H9 (cell line): ENCODE data around the gene MORN5. TPM values are rescaled to one million over a fixed set of nuclear protein-coding genes. Genes with fewer than 3 reads are reported as not detected.
A peak's percentile ranks its signal among the peaks of the same experiment; 100 is the strongest.

Experiments used
- DNase-seq: peaks from one replicate; pipeline ENCODE4 v3.0.0-alpha.2; 2017
- H2AFZ ChIP-seq: one replicate; pipeline ENCODE4 v1.6.1; 2013; ENCODE audit warnings: mild to moderate bottlenecking, low read length, control low read depth, moderate library complexity
- H2AK5ac ChIP-seq: 2 replicates; pipeline ENCODE4 v1.6.1; 2013; ENCODE audit warnings: low read length, control low read depth, mixed read lengths; ENCODE audit not compliant: insufficient read length
- H2BK120ac ChIP-seq: one replicate; pipeline ENCODE4 v1.6.1; 2013; ENCODE audit warnings: low read depth, mild to moderate bottlenecking, low read length, control low read depth, inconsistent platforms; ENCODE audit not compliant: poor library complexity, severe bottlenecking
- H2BK12ac ChIP-seq: 2 replicates; pipeline ENCODE4 v1.6.1; 2013; ENCODE audit warnings: low read length, control low read depth, mixed read lengths, low read depth; ENCODE audit not compliant: insufficient read length
- H2BK15ac ChIP-seq: 2 replicates; pipeline ENCODE4 v1.6.1; 2013; ENCODE audit warnings: low read depth, low read length, control low read depth
- H2BK20ac ChIP-seq: one replicate; pipeline ENCODE4 v1.6.1; 2013; ENCODE audit warnings: low read depth, mild to moderate bottlenecking, low read length, control low read depth, inconsistent platforms; ENCODE audit not compliant: poor library complexity, severe bottlenecking
- H2BK5ac ChIP-seq: 2 replicates; pipeline ENCODE4 v1.6.1; 2013; ENCODE audit warnings: low read length, control low read depth, mixed read lengths; ENCODE audit not compliant: insufficient read length
- H3K14ac ChIP-seq: 2 replicates; pipeline ENCODE4 v1.6.1; 2013; ENCODE audit warnings: low read length, control low read depth; ENCODE audit not compliant: insufficient read depth
- H3K18ac ChIP-seq: 2 replicates; pipeline ENCODE4 v1.6.1; 2013; ENCODE audit warnings: low read depth, mild to moderate bottlenecking, mixed read lengths, low read length, control low read depth; ENCODE audit not compliant: insufficient read length
- H3K23ac ChIP-seq: 2 replicates; pipeline ENCODE4 v1.6.1; 2013; ENCODE audit warnings: low read length, control low read depth, mixed read lengths, low read depth; ENCODE audit not compliant: insufficient read length
- H3K23me2 ChIP-seq: 2 replicates; pipeline ENCODE4 v1.6.1; 2013; ENCODE audit warnings: low read depth, mild to moderate bottlenecking, mixed read lengths, low read length, control low read depth; ENCODE audit not compliant: insufficient read length, poor library complexity, severe bottlenecking
- H3K27ac ChIP-seq: 2 replicates; pipeline ENCODE4 v1.5.1; 2013; ENCODE audit warnings: low read length, control low read depth, mixed read lengths, low read depth; ENCODE audit not compliant: insufficient read length
- H3K27me3 ChIP-seq: 2 replicates; pipeline ENCODE4 v1.6.1; 2013; ENCODE audit warnings: low read length, control low read depth, inconsistent platforms; ENCODE audit not compliant: insufficient read depth
- H3K4ac ChIP-seq: 2 replicates; pipeline ENCODE4 v1.6.1; 2013; ENCODE audit warnings: low read depth, mild to moderate bottlenecking, control low read depth, inconsistent platforms, low read length, moderate library complexity
- H3K4me1 ChIP-seq: 2 replicates; pipeline ENCODE4 v1.6.1; 2013; ENCODE audit warnings: low read length, control low read depth, inconsistent platforms; ENCODE audit not compliant: insufficient read depth
- H3K4me2 ChIP-seq: 2 replicates; pipeline ENCODE4 v1.6.1; 2013; ENCODE audit warnings: low read length, control low read depth, mixed read lengths; ENCODE audit not compliant: insufficient read length, insufficient read depth
- H3K56ac ChIP-seq: 2 replicates; pipeline ENCODE4 v1.6.1; 2013; ENCODE audit warnings: low read depth, mild to moderate bottlenecking, mixed read lengths, low read length, control low read depth; ENCODE audit not compliant: insufficient read length
- H3K79me1 ChIP-seq: 2 replicates; pipeline ENCODE4 v1.6.1; 2013; ENCODE audit warnings: low read depth, mild to moderate bottlenecking, moderate library complexity, low read length, control low read depth, inconsistent platforms; ENCODE audit not compliant: insufficient read depth, poor library complexity, severe bottlenecking
- H3K79me2 ChIP-seq: 2 replicates; pipeline ENCODE4 v1.6.1; 2013; ENCODE audit warnings: low read length, control low read depth, inconsistent platforms; ENCODE audit not compliant: insufficient read depth
- H3K9ac ChIP-seq: 2 replicates; pipeline ENCODE4 v1.6.1; 2013; ENCODE audit warnings: low read length, control low read depth, mixed read lengths; ENCODE audit not compliant: insufficient read length; ENCODE audit errors: extremely low read depth
- H3K9me3 ChIP-seq: one replicate; pipeline ENCODE4 v1.6.1; 2013; ENCODE audit warnings: low read depth, low read length, inconsistent platforms; ENCODE audit not compliant: control insufficient read depth
- H3T11ph ChIP-seq: one replicate; pipeline ENCODE4 v1.6.1; 2013; ENCODE audit warnings: mild to moderate bottlenecking, low read length, control low read depth, inconsistent platforms
- H4K20me1 ChIP-seq: one replicate; pipeline ENCODE4 v1.6.1; 2013; ENCODE audit not compliant: control insufficient read depth, insufficient read length, insufficient read depth
- H4K5ac ChIP-seq: 2 replicates; pipeline ENCODE4 v1.6.1; 2013; ENCODE audit warnings: low read depth, mild to moderate bottlenecking, mixed read lengths, low read length, control low read depth; ENCODE audit not compliant: insufficient read length
- H4K8ac ChIP-seq: replicated peaks from 2 replicates; pipeline ENCODE4 v1.6.1; 2013; ENCODE audit warnings: low read length, control low read depth, mixed read lengths, low read depth; ENCODE audit not compliant: insufficient read length
- H4K91ac ChIP-seq: 2 replicates; pipeline ENCODE4 v1.6.1; 2013; ENCODE audit warnings: low read depth, mild to moderate bottlenecking, moderate library complexity, mixed read lengths, low read length, control low read depth; ENCODE audit not compliant: insufficient read length
- H3K27ac Mint-ChIP-seq, 3 experiments: 2 replicates in 2 of 3; 3 replicates in 1 of 3; pipeline ENCODE4 v1.8.0; 2020 to 2021; ENCODE audit warnings: mixed read lengths in 3 of 3, mild to moderate bottlenecking in 1 of 3, moderate library complexity in 1 of 3
- H3K27me3 Mint-ChIP-seq: 2 replicates; pipeline ENCODE4 v1.8.0; 2021; ENCODE audit warnings: low read depth, mild to moderate bottlenecking, moderate library complexity, mixed read lengths
- H3K36me3 Mint-ChIP-seq, 3 experiments: 2 replicates in 2 of 3; 3 replicates in 1 of 3; pipeline ENCODE4 v1.8.0; 2020 to 2021; ENCODE audit warnings: low read depth in 3 of 3, mixed read lengths in 3 of 3; ENCODE audit not compliant: insufficient read depth in 1 of 3
- H3K4me1 Mint-ChIP-seq, 2 experiments: 2 replicates each; pipeline ENCODE4 v1.8.0; 2020; ENCODE audit warnings: mixed read lengths in 2 of 2
- H3K4me3 Mint-ChIP-seq, 2 experiments: 2 replicates in 1 of 2; 3 replicates in 1 of 2; pipeline ENCODE4 v1.8.0; 2020 to 2021; ENCODE audit warnings: mild to moderate bottlenecking in 2 of 2, mixed read lengths in 2 of 2, moderate library complexity in 1 of 2
- H3K9me3 Mint-ChIP-seq, 2 experiments: 2 replicates in 1 of 2; 3 replicates in 1 of 2; pipeline ENCODE4 v1.8.0; 2020; ENCODE audit warnings: mild to moderate bottlenecking in 2 of 2, mixed read lengths in 2 of 2, moderate library complexity in 1 of 2
- CTCF ChIP-seq: fragments of 200-600 bp; sonication (generic); conservative IDR thresholded peaks from 3 replicates; pipeline ENCODE4 v1.8.0; 2021; ENCODE audit warnings: antibody characterized with exemption, mild to moderate bottlenecking
- WGBS: extraction: QIAGEN DNeasy Blood & Tissue Kit; methylation state at CpG from one replicate; pipeline ENCODE4 v1.1.7; 2013; ENCODE audit warnings: missing lambda C conversion rate, low lambda C conversion rate, mixed read lengths; ENCODE audit not compliant: insufficient read length; ENCODE audit errors: extremely low coverage; 5-methylcytosine and 5-hydroxymethylcytosine counted together
- total RNA-seq: library from RNA; stranded (reverse); gene quantifications from 2 replicates; pipeline ENCODE4 v1.2.1, GENCODE V29; 2021

Gene MORN5
- total RNA-seq, 1 experiment from 2014 or later, result not detected

GRCh38 chr9:122204055-122204454 lies 44.3 kb downstream of the MORN5 start:
- H2AFZ ChIP-seq, result no peak overlapping the region
- DNase-seq, result no peak
- H3K27ac ChIP-seq, result no peak overlapping the region
- H3K79me2 ChIP-seq, result no peaks in the 10 kb centered on the region
- no peak overlapping the region for H3K56ac ChIP-seq
- no peak overlapping the region for H3K9ac ChIP-seq
- no peak for TF ChIP-seq CTCF
- H3K9me3 ChIP-seq, result no peaks in the 10 kb centered on the region
- Mint-ChIP-seq H3K27ac (peak overlapping the region in 2 of 3 experiments; percentile 77 to 92; a peak in 1 of 7 replicates), H3K4me3 (no peak overlapping the region), H3K9me3 (no peaks in the 10 kb centered on the region), H3K27me3 (peaks cover 8% of the 10 kb centered on the region), H3K36me3 (no peaks in the 10 kb centered on the region), H3K4me1 (peaks cover 14 to 22% of the 10 kb centered on the region in 2 experiments)
- H4K8ac ChIP-seq, result no peak overlapping the region
- no peak overlapping the region for H3K4me2 ChIP-seq
- H3K4ac ChIP-seq, result no peak overlapping the region
- no peak overlapping the region for H2BK20ac ChIP-seq
- H4K20me1 ChIP-seq, result no peaks in the 10 kb centered on the region
- no peak overlapping the region for H2BK12ac ChIP-seq
- no peak overlapping the region for H3K23ac ChIP-seq
- no peak overlapping the region for H2BK15ac ChIP-seq
- no peak overlapping the region for H2AK5ac ChIP-seq
- H3K27me3 ChIP-seq, result no peaks in the 10 kb centered on the region
- no peaks in the 10 kb centered on the region for H3K79me1 ChIP-seq
- H3T11ph ChIP-seq, result no peak overlapping the region
- WGBS, result no CpG with 5 or more reads among the region's 5 CpGs
- H3K18ac ChIP-seq, result no peak overlapping the region
- no peak overlapping the region for H2BK5ac ChIP-seq
- H4K5ac ChIP-seq, result no peak overlapping the region
- no peak overlapping the region for H4K91ac ChIP-seq
- no peak overlapping the region for H2BK120ac ChIP-seq
- H3K4me1 ChIP-seq, result peaks cover 12% of the 10 kb centered on the region; the same call in 1 of the 2 replicates
- no peak overlapping the region for H3K14ac ChIP-seq
- H3K23me2 ChIP-seq, result no peaks in the 10 kb centered on the region
